Prostate gland (tissue), 2 donors: Measurements from ENCODE around the gene TCF12. TPM values are rescaled to one million over a fixed set of nuclear protein-coding genes. Genes with fewer than 3 reads are reported as not detected.

ENCODE experiments used
- DNase-seq: peaks from one replicate; pipeline ENCODE4 v3.0.0-alpha.2; 2019; ENCODE audit warnings: low spot score
- H3K27ac ChIP-seq, 2 donors: fragments of 200-600 bp; sonication (generic); 2 replicates each; pipeline ENCODE4 v1.5.1; 2017 to 2019
- H3K27me3 ChIP-seq: fragments of 200-600 bp; sonication (generic); replicated peaks from 2 replicates; pipeline ENCODE4 v1.5.1; 2019; ENCODE audit not compliant: insufficient read depth
- H3K36me3 ChIP-seq, 2 donors: fragments of 200-600 bp; sonication (generic); 1 replicate in 1 of 2; 2 replicates in 1 of 2; pipeline versions ENCODE4 v1.5.1 to v1.8.1; 2017 to 2019
- H3K4me1 ChIP-seq: fragments of 200-600 bp; sonication (generic); replicated peaks from 2 replicates; pipeline ENCODE4 v1.5.1; 2019
- H3K4me3 ChIP-seq, 2 donors: fragments of 200-600 bp; sonication (generic); 2 replicates each; pipeline ENCODE4 v1.5.1; 2017 to 2019
- H3K9me3 ChIP-seq: fragments of 200-600 bp; sonication (generic); 2 replicates; pipeline ENCODE4 v1.5.1; 2017
- CTCF ChIP-seq, 4 experiments: fragments of 200-600 bp in 2 of 4; fragments of 450-650 bp in 2 of 4; sonication (generic) in 2 of 4; IDR thresholded peaks; 1 replicate in 3 of 4; 2 replicates in 1 of 4; pipeline ENCODE4 v1.5.1; 2016 to 2019; ENCODE audit warnings: antibody characterized with exemption in 4 of 4, mild to moderate bottlenecking in 2 of 4, moderate library complexity in 2 of 4
- POLR2A ChIP-seq: fragments of 450-650 bp; IDR thresholded peaks from one replicate; pipeline ENCODE4 v1.6.1; 2016; ENCODE audit warnings: antibody characterized with exemption, mild to moderate bottlenecking
- POLR2AphosphoS5 ChIP-seq: sonication (generic); formaldehyde crosslinking; IDR thresholded peaks from one replicate; pipeline ENCODE4 v1.6.1; 2017; ENCODE audit warnings: antibody characterized with exemption
- WGBS: methylation state at CpG from one replicate; pipeline ENCODE4 v1.1.5; 2018; 5-methylcytosine and 5-hydroxymethylcytosine counted together
- intact Hi-C: fragments of 100-400 bp; cut with DNase I; formaldehyde crosslinking; loops from one replicate; pipeline ENCODE4 v1.14.2; 2022
- total RNA-seq, 2 donors: library from RNA; depleted of rRNA; stranded (reverse); fragments of >200 nt; gene quantifications; one replicate each; pipeline ENCODE4 v1.1.0, GENCODE V29; 2016

The TCF12 gene
- total RNA-seq, 2 donors from 2014 or later = 95.4 to 123 TPM

GRCh38 chr15:57217778-57218598 lies 299.5 kb downstream of the TCF12 start:
- H3K27ac ChIP-seq = no peak overlapping the region
- H3K36me3 ChIP-seq = no peaks in the 10 kb centered on the region
- no peak for DNase-seq
- TF ChIP-seq POLR2A = no peak
- TF ChIP-seq CTCF (IDR thresholded peaks at IDR 0.05) = no peak
- TF ChIP-seq POLR2AphosphoS5 = no peak
- intact Hi-C loops = loop anchor here (5.0 to 10.0 kb wide), 2 partner anchors 87 to 726 kb away; no protein-coding TSS in a partner anchor
- H3K9me3 ChIP-seq = no peaks in the 10 kb centered on the region
- H3K4me3 ChIP-seq = no peak overlapping the region
- WGBS = 16% methylated on average over 7 of the region's 7 CpGs
- no peaks in the 10 kb centered on the region for H3K27me3 ChIP-seq
- no peaks in the 10 kb centered on the region for H3K4me1 ChIP-seq

- no peaks in the 10 kb centered on the region for H3K9me3 ChIP-seq
- H3K27me3 ChIP-seq = no peaks in the 10 kb centered on the region
- H3K36me3 ChIP-seq = no peaks in the 10 kb centered on the region
- no peaks in the 10 kb centered on the region for H3K4me1 ChIP-seq
- no peak for TF ChIP-seq CTCF (IDR thresholded peaks at IDR 0.05)
- TF ChIP-seq POLR2A = no peak
- no peak for TF ChIP-seq POLR2AphosphoS5
- intact Hi-C loops = loop anchor here (5.0 to 10.0 kb wide), 2 partner anchors 86 to 727 kb away; no protein-coding TSS in a partner anchor
- no peak overlapping the region for H3K27ac ChIP-seq
- H3K4me3 ChIP-seq = no peak overlapping the region
- 56% methylated on average over 2 of the region's 2 CpGs for WGBS
- no peak for DNase-seq
Measured at GRCh38 chr15:57218826-57219576, 300.6 kb downstream of the TCF12 start.

- no peak overlapping the region for H3K4me3 ChIP-seq
- no peaks in the 10 kb centered on the region for H3K4me1 ChIP-seq
- no peak overlapping the region for H3K27ac ChIP-seq
- H3K9me3 ChIP-seq = no peaks in the 10 kb centered on the region
- no peak for TF ChIP-seq POLR2A
- TF ChIP-seq CTCF (IDR thresholded peaks at IDR 0.05) = no peak
- no peak for TF ChIP-seq POLR2AphosphoS5
- intact Hi-C loops = no loop called here
- H3K36me3 ChIP-seq = no peaks in the 10 kb centered on the region
- H3K27me3 ChIP-seq = no peaks in the 10 kb centered on the region
- 62% methylated on average over 2 of the region's 2 CpGs for WGBS
- no peak for DNase-seq
Measured at GRCh38 chr15:57220205-57220604, 301.8 kb downstream of the TCF12 start.

GRCh38 chr15:57221134-57221533 lies 302.7 kb downstream of the TCF12 start:
- no peak for DNase-seq
- no peak for TF ChIP-seq CTCF (IDR thresholded peaks at IDR 0.05)
- TF ChIP-seq POLR2AphosphoS5 = no peak
- TF ChIP-seq POLR2A = no peak
- H3K4me3 ChIP-seq = no peak overlapping the region
- H3K36me3 ChIP-seq = no peaks in the 10 kb centered on the region
- 36% methylated on average over 1 of the region's 1 CpG for WGBS
- H3K27me3 ChIP-seq = no peaks in the 10 kb centered on the region
- no peaks in the 10 kb centered on the region for H3K9me3 ChIP-seq
- H3K4me1 ChIP-seq = no peaks in the 10 kb centered on the region
- H3K27ac ChIP-seq = no peak overlapping the region
- intact Hi-C loops = no loop called here
